ENCODE results near the gene ST3GAL5. TPM values are rescaled to one million over a fixed set of nuclear protein-coding genes. Genes with fewer than 3 reads are reported as not detected.

The ST3GAL5 gene
- total RNA-seq, 1 donor from 2014 or later, result 12.9 TPM

GRCh38 chr2:85787282-85787980, 101.4 kb downstream of the ST3GAL5 start:
- no peak for TF ChIP-seq CTCF (conservative IDR thresholded peaks at IDR 0.05)
- no peak overlapping the region for H3K4me3 Mint-ChIP-seq
- H3K4me1 Mint-ChIP-seq (ENCODE audit: unreplicated experiment), result peaks cover 16% of the 10 kb centered on the region
- no peak for DNase-seq (ENCODE audit: extremely low spot score, unreplicated experiment)
- no peaks in the 10 kb centered on the region for H3K36me3 Mint-ChIP-seq
- H3K27ac Mint-ChIP-seq, result no peak overlapping the region
- H3K27me3 Mint-ChIP-seq, result peaks cover 5% of the 10 kb centered on the region
- no peaks in the 10 kb centered on the region for H3K9me3 Mint-ChIP-seq

Other genes with a start within 250 kb of the ST3GAL5 start
- gene SFTPB, start 220.8 kb downstream of the ST3GAL5 start, total RNA-seq (ENCODE audit: low replicate concordance), result 2.7 and 23.0 TPM in 2 replicates
- gene GNLY, start 194.6 kb downstream of the ST3GAL5 start, total RNA-seq (ENCODE audit: low replicate concordance), result not detected in 2 replicates
- gene ATOH8, start 135.0 kb downstream of the ST3GAL5 start, total RNA-seq (ENCODE audit: low replicate concordance), result 1.8 and 13.7 TPM in 2 replicates
- 54.9 and 57.6 TPM in 2 replicates for gene POLR1A, start 216.9 kb upstream of the ST3GAL5 start, total RNA-seq (ENCODE audit: low replicate concordance)
- gene PTCD3, start 217.2 kb upstream of the ST3GAL5 start, total RNA-seq (ENCODE audit: low replicate concordance), result 116 and 155 TPM in 2 replicates

Measured in type B pancreatic cell (in vitro differentiated cells).